SJSA1 (cell line): ENCODE results near the gene DCUN1D1. TPM values are rescaled to one million over a fixed set of nuclear protein-coding genes. Genes with fewer than 3 reads are reported as not detected.
A peak's percentile ranks its signal among the peaks of the same experiment; 100 is the strongest.

ENCODE experiments used
- DNase-seq, 2 experiments: peaks; one replicate each; pipeline ENCODE4 v3.0.0-alpha.2; 2015 to 2020; ENCODE audit warnings: low spot score in 2 of 2, low read depth in 1 of 2
- H3K27ac ChIP-seq: fragments of 250-450 bp; sonication (Bioruptor Pico); 2 replicates; pipeline ENCODE4 v1.5.1; 2020; ENCODE audit warnings: mild to moderate bottlenecking, moderate library complexity
- H3K27me3 ChIP-seq: fragments of 250-450 bp; sonication (Bioruptor Pico); replicated peaks from 2 replicates; pipeline ENCODE4 v1.5.1; 2020; ENCODE audit warnings: mild to moderate bottlenecking, moderate library complexity
- H3K36me3 ChIP-seq: fragments of 250-450 bp; sonication (Bioruptor Pico); 2 replicates; pipeline ENCODE4 v1.5.1; 2020; ENCODE audit warnings: mild to moderate bottlenecking
- H3K4me1 ChIP-seq: fragments of 250-450 bp; sonication (Bioruptor Pico); replicated peaks from 2 replicates; pipeline ENCODE4 v1.6.1; 2021; ENCODE audit warnings: mild to moderate bottlenecking
- H3K4me3 ChIP-seq: fragments of 250-450 bp; sonication (Bioruptor Pico); 2 replicates; pipeline ENCODE4 v1.5.1; 2020; ENCODE audit warnings: mild to moderate bottlenecking
- H3K9me3 ChIP-seq: fragments of 250-450 bp; sonication (Bioruptor Pico); replicated peaks from 2 replicates; pipeline ENCODE4 v1.5.1; 2020; ENCODE audit warnings: mild to moderate bottlenecking
- total RNA-seq: library from RNA; depleted of rRNA; stranded (reverse); fragments of >200 nt; shearing (Covaris generic); gene quantifications from 2 replicates; pipeline ENCODE4 v1.2.3, GENCODE V29; 2014

Gene DCUN1D1
- total RNA-seq, 1 experiment from 2014 or later, result 24.9 TPM

DNA sequence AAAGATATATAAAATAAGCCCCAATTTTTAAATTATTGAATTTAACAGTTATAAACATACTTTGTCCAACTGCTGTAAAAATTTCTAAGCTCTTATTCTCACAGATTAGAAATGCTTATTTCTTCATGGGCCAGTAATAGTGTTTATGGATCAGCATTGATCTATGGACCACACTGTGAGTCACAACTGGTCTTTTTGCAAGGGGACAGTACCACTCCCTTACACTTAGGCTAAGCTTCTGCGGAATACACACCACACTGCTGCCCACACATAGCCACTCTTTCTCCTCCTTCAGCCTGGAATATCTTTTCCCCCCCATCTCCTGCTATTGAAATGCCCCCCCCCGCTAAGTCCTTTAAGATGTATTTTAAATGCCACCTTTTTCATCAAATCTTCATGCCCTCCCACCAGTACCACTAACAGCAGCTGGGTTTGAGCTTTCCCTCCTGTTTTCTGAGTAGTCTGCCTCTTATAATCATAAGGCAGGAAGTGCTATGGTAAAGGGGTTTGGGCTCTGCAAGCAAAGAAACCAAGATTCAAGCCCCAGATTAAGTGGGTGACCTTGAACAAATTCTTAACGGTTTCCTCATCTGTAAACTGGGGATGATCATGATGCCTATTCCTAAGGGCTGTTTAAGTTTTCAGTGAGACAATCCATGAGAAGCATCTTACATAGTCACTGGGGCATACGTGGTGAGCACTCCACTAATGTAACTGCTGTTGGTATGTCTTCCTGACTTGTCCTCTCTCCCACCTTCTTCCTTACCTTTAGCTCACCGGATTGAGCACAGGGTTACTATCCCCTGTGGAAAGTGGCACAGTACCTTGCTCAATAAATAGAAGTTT lies 69.2 kb downstream of the DCUN1D1 start:
- no peak for DNase-seq
- H3K36me3 ChIP-seq, result peaks cover 6% of the 10 kb centered on the region
- H3K4me1 ChIP-seq, result no peaks in the 10 kb centered on the region
- H3K9me3 ChIP-seq, result no peaks in the 10 kb centered on the region
- H3K27me3 ChIP-seq, result no peaks in the 10 kb centered on the region
- no peak overlapping the region for H3K4me3 ChIP-seq
- H3K27ac ChIP-seq, result no peak overlapping the region

DNA sequence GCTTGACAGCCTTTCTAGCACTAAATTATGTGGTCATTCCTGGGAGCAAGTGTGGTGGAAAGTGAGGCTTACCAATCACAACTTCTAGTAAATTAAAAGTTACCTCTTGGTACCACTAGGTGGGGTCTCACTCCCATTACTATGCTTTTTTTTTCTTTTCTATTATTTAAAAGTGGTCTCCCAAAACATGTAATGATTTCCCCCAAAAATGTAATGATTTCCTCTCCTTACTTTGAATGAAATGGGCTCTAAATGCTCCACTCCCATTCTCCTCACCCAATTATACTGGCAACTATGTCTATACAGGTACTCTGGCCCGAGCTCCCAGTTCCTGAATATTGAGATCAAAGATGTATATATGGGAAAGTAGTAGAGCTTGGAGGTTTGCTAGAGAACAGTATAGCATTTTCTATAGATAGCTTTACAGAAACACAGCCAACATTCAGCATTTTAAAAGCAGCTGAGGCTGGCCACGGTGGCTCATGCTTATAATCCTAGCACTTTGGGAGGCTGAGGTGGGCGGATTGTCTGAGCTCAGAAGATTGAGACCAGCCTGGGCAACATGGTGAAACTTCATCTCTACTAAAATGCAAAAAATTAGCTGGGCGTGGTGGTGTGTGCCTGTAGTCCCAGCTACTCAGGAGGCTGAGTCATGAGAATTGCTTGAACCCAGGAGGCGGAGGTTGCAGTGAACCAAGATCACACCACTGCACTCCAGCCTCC lies 70.9 kb downstream of the DCUN1D1 start:
- no peaks in the 10 kb centered on the region for H3K27me3 ChIP-seq
- no peaks in the 10 kb centered on the region for H3K9me3 ChIP-seq
- peak in 1 of 2 experiments; percentile 12 for DNase-seq
- no peak overlapping the region for H3K27ac ChIP-seq
- H3K4me3 ChIP-seq, result no peak overlapping the region
- no peaks in the 10 kb centered on the region for H3K4me1 ChIP-seq
- H3K36me3 ChIP-seq, result peaks cover 6% of the 10 kb centered on the region

DNA sequence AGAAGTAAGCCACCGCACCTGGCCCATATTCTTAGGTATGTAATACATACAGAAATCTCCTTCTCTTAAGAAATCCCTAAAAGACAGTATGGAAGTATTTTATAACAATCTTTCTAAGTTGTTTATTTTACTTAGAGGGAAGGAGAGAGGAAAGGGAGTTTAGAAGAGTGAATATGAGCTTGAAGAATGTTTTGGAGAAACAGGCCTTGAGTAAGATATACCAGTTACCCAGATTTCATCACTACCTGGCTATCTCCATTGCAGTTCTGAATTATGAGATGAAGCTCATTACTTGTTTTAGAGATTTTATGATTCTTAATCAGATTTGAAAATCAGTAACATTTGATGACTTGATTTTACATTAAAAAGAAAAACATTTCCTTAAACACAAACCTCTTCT lies 71.9 kb downstream of the DCUN1D1 start:
- Histone ChIP-seq H3K4me3 (no peak overlapping the region), H3K9me3 (no peaks in the 10 kb centered on the region), H3K4me1 (no peaks in the 10 kb centered on the region), H3K27me3 (no peaks in the 10 kb centered on the region), H3K27ac (no peak overlapping the region), H3K36me3 (peaks cover 7% of the 10 kb centered on the region)
- DNase-seq, result no peak

DNA sequence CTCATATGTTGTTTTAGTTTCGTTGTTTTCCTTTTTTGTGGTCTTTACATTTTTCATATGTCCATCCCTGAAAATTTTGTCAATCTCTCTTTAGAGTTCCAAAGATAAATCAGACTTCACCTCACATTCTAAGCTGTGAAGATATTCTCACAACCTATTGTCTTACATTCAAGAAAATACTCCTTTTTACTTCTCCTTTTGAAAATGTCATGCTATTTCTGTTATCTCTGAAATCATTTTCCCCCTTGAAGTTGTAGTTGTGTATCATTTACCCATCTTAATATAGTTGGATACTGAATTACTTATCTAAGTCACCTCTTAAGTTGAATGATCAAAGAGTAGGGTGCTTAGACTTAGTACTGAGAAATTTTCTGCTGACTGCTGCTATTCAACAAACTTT lies 74.3 kb downstream of the DCUN1D1 start:
- H3K36me3 ChIP-seq, result peaks cover 7% of the 10 kb centered on the region
- H3K9me3 ChIP-seq, result no peaks in the 10 kb centered on the region
- no peak overlapping the region for H3K4me3 ChIP-seq
- H3K27me3 ChIP-seq, result no peaks in the 10 kb centered on the region
- no peak for DNase-seq
- H3K27ac ChIP-seq, result no peak overlapping the region
- no peaks in the 10 kb centered on the region for H3K4me1 ChIP-seq

DNA sequence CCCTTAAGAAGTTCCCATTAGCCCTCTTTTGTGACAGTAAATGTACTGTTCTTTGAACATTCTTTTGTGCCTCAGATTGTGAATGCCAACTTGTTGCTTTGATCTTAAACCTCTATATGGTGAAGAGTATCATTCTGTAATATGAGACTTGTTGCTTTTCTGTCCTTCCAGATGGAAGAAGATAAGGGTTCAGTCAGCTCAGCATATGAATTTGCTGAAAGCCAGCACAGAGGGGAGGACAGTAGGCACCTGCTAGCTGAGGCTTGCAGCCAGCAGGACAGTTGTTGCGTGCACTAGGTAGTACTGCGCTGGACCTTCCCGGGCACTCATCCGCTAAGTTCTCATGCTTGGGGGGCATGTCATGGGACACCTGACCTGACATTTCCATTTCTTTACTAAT lies 74.7 kb downstream of the DCUN1D1 start:
- Histone ChIP-seq H3K27ac (no peak overlapping the region), H3K9me3 (no peaks in the 10 kb centered on the region), H3K27me3 (no peaks in the 10 kb centered on the region), H3K36me3 (peaks cover 7% of the 10 kb centered on the region), H3K4me1 (no peaks in the 10 kb centered on the region), H3K4me3 (no peak overlapping the region)
- DNase-seq, result no peak

DNA sequence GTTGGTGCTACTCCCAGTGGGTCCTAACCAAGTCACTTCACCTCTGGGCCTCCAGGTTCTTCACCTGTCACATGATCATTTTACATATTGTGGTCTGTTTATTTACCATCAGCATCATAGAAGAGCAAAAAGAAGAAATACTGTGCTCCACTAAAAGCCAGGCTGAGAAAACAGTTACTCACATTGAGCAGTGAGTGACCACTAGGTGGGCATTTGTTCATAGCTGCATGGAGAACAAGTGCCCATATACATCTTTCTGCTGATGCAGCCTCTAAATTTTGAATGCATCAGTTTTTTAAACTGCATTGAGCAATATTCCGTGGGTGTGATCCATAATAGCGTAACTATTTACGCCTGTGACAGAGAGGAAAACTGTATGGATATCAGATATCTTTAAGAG lies 76.2 kb downstream of the DCUN1D1 start:
- Histone ChIP-seq H3K27me3 (no peaks in the 10 kb centered on the region), H3K4me1 (no peaks in the 10 kb centered on the region), H3K9me3 (no peaks in the 10 kb centered on the region), H3K27ac (no peak overlapping the region), H3K36me3 (peaks cover 7% of the 10 kb centered on the region), H3K4me3 (no peak overlapping the region)
- no peak for DNase-seq

DNA sequence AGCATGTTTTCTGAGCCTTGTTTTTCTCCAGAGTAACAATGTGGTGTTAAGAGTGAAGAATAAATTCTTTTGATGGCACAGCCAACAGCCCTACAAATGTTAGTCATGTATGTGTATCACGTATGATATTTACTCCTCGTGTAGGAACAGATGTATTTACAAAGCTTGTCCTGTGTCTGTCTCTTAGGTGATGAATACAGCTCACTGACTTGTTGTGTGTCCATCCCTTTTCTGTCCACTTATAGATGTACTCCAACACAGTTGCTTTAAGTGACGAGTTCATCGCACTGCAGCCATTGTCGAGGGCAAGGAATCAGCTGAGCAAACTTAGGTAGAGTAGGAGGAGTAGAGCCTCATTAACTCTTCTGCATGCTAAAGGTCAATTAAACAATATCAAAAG lies 78.1 kb downstream of the DCUN1D1 start:
- Histone ChIP-seq H3K27me3 (no peaks in the 10 kb centered on the region), H3K36me3 (peaks cover 7% of the 10 kb centered on the region), H3K4me3 (no peak overlapping the region), H3K9me3 (no peaks in the 10 kb centered on the region), H3K4me1 (no peaks in the 10 kb centered on the region), H3K27ac (no peak overlapping the region)
- DNase-seq, result no peak

DNA sequence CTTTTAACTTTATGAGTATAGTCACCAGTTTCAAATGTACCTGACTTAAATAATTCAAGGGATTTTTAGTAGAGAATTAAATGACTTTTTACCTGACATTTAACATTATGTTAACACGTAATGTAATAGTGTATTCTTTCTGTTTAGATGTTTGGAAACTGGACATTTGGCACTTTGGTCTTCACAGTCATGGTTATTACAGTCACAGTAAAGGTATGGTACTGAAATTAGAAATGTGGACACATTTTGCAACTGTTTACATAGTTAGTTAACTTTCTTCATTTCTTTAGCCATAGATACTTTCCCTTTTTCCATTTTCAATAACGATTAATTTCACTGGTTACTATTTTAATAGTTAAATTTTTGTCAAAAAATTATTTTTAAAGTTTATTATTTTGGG lies 83.8 kb downstream of the DCUN1D1 start:
- no peak for DNase-seq
- Histone ChIP-seq H3K27me3 (no peaks in the 10 kb centered on the region), H3K4me1 (no peaks in the 10 kb centered on the region), H3K9me3 (no peaks in the 10 kb centered on the region), H3K36me3 (no peaks in the 10 kb centered on the region; the same call in none of the 2 replicates), H3K27ac (no peak overlapping the region), H3K4me3 (no peak overlapping the region)

DNA sequence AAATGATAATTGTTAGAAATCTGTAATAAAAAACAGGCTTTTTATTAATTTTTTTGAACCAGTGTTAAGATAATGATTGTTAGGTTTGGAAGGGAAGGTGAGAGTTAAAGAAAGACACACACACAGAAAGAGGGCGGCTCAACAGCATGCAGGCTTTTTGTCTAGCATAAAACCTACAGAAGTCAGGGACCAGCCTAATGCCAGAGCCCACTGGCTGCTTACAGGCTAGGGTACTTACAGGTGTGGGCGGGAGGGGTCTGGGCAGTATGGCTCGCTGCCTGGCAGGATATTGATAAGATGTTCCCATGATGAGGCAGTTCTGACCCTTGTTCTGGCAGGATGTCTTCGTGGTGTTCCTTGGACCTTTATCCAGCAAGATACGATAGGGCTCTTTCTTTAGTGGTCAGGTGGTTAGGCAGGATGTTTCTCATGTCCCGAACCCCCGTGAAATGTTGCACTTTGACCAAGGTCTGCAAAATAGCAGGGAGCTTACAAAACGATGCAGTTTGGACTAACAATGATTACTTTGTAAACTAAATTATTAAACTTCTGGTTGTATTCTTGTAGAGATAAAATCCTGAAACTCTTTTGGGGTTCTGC lies 84.7 kb downstream of the DCUN1D1 start:
- Histone ChIP-seq H3K4me3 (no peak overlapping the region), H3K36me3 (peaks cover 3% of the 10 kb centered on the region), H3K9me3 (no peaks in the 10 kb centered on the region), H3K4me1 (no peaks in the 10 kb centered on the region), H3K27ac (no peak overlapping the region), H3K27me3 (no peaks in the 10 kb centered on the region)
- DNase-seq, result no peak

DNA sequence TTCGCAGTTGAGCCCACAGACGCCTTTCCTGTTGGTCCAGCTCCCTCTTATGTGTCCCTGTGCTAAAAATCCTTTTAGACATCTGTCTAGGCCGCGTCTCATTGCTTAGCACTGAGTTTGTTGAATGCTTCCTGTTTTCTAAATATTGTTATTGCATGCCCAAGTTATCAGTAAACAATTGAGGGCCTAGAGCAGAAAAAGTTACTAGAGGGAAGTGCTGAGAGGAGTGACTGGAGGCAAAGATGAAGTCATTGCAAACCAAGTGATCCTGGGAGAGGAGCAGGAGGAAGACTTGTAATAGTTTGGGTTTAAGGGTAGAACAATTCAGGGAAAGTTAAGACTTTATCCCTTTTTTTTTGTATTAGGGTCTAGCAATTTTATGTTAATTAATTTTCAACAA lies 88.1 kb downstream of the DCUN1D1 start:
- Histone ChIP-seq H3K9me3 (no peaks in the 10 kb centered on the region), H3K4me1 (no peaks in the 10 kb centered on the region), H3K36me3 (peaks cover 3% of the 10 kb centered on the region), H3K27me3 (no peaks in the 10 kb centered on the region), H3K4me3 (no peak overlapping the region), H3K27ac (no peak overlapping the region)
- no peak for DNase-seq

DNA sequence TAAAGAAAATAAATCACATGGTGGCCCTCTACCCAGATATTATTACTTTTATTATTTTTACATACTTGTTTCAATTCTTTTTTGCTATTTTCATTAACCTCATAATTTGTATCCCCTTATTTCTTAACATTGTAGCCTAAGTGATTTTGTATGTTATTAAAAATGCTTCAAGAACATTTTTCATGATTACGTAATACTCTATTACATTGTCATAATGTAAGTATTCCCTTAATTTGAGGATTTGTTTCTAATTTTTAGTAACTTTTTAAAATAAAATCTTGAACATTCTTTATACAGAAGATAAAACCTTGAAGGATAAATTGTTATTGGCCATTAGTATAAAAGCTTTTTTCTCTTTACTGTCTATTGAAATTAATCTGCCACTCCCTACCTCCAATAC lies 89.0 kb downstream of the DCUN1D1 start:
- H3K27ac ChIP-seq, result no peak overlapping the region
- no peak for DNase-seq
- peaks cover 3% of the 10 kb centered on the region for H3K36me3 ChIP-seq
- H3K4me1 ChIP-seq, result no peaks in the 10 kb centered on the region
- no peak overlapping the region for H3K4me3 ChIP-seq
- H3K9me3 ChIP-seq, result no peaks in the 10 kb centered on the region
- no peaks in the 10 kb centered on the region for H3K27me3 ChIP-seq

DNA sequence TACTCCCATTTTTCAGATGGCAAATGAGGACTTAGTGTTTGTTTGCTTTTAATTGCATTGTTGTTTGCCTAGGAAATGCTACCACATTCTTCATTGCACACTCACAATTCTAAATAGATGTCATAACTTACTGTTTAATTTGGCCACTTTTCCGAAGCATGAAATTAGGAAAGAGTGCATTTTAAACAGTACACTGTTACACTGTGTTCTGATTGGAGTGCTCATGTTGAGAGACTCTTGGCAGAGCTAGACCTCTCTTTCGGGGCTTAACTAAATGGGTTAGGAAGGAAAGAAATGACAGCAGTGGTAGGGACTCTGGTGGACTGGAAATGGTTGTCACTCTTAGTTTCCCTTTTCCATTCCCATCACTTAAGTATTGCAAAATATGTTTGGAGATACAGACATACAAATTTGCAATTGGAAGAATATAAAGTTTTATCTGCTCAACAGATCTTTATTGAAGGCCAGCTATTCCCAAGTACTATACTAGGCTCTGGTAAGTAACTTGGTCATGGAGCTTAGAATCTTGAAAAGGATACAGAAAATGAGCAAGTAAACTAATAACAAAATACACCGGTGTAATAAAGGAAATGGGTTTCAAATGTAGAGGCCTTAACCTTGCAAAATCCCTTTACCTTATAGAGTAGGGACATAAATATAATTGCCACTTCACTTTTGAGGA lies 90.2 kb downstream of the DCUN1D1 start:
- DNase-seq, result no peak
- peaks cover 3% of the 10 kb centered on the region; the same call in 1 of the 2 replicates for H3K36me3 ChIP-seq
- no peak overlapping the region for H3K4me3 ChIP-seq
- no peak overlapping the region for H3K27ac ChIP-seq
- no peaks in the 10 kb centered on the region for H3K27me3 ChIP-seq
- H3K9me3 ChIP-seq, result no peaks in the 10 kb centered on the region
- no peaks in the 10 kb centered on the region for H3K4me1 ChIP-seq
